NCI-H748 treated with DMSO at 0.1 percent for 48 hours (cell line): Measurements from ENCODE around the gene MC3R.
A peak's percentile ranks its signal among the peaks of the same experiment; 100 is the strongest.
"Not testable (repeated sequence)": the region's sequence is repeated elsewhere in the genome, so short reads cannot be mapped to it uniquely, and the experiment has no call there.

ENCODE experiments used
- DNase-seq: peaks from one replicate; lab custom pipeline; 2025; lab: John Stamatoyannopoulos, UW

MC3R gene

GRCh38 chr20:56247954-56248782, at the start of gene MC3R:
Gene MC3R (plus strand): TSS chr20:56248732. CDS start chr20:56248844, 112 bp downstream.
- peak; percentile 4 for DNase-seq

GRCh38 chr20:56200456-56200855, 48.1 kb upstream of the MC3R start:
- no peak for DNase-seq

GRCh38 chr20:56202493-56203077, 45.9 kb upstream of the MC3R start:
- no peak for DNase-seq

- no peak for DNase-seq
Measured at GRCh38 chr20:56204206-56204605, 44.3 kb upstream of the MC3R start.

- DNase-seq, result no peak
Measured at GRCh38 chr20:56205346-56205745, 43.2 kb upstream of the MC3R start.

- no peak for DNase-seq
Measured at GRCh38 chr20:56207656-56208055, 40.9 kb upstream of the MC3R start.

GRCh38 chr20:56208121-56208520, 40.4 kb upstream of the MC3R start:
- DNase-seq, result no peak

GRCh38 chr20:56211051-56211450, 37.5 kb upstream of the MC3R start:
- no peak for DNase-seq

- DNase-seq, result no peak
Measured at GRCh38 chr20:56212091-56212490, 36.4 kb upstream of the MC3R start.

GRCh38 chr20:56213321-56213720, 35.2 kb upstream of the MC3R start:
- DNase-seq, result no peak

- no peak for DNase-seq
Measured at GRCh38 chr20:56215115-56215514, 33.4 kb upstream of the MC3R start.

GRCh38 chr20:56217829-56218228, 30.7 kb upstream of the MC3R start:
- no peak for DNase-seq

- DNase-seq, result not testable (repeated sequence)
Measured at GRCh38 chr20:56221186-56221585, 27.3 kb upstream of the MC3R start.

GRCh38 chr20:56222201-56222600, 26.3 kb upstream of the MC3R start:
- DNase-seq, result no peak

GRCh38 chr20:56222945-56223344, 25.6 kb upstream of the MC3R start:
- no peak for DNase-seq

GRCh38 chr20:56223352-56223751, 25.2 kb upstream of the MC3R start:
- DNase-seq, result no peak

GRCh38 chr20:56228021-56228420, 20.5 kb upstream of the MC3R start:
- DNase-seq, result no peak

GRCh38 chr20:56229812-56230211, 18.7 kb upstream of the MC3R start:
- DNase-seq, result no peak

- no peak for DNase-seq
Measured at GRCh38 chr20:56234110-56234509, 14.4 kb upstream of the MC3R start.

GRCh38 chr20:56237335-56237734, 11.2 kb upstream of the MC3R start:
- DNase-seq, result no peak

GRCh38 chr20:56244259-56244658, 4.3 kb upstream of the MC3R start:
- DNase-seq, result no peak

- DNase-seq, result no peak
Measured at GRCh38 chr20:56245761-56246160, 2.8 kb upstream of the MC3R start.

GRCh38 chr20:56249244-56249955, 868 bp downstream of the MC3R start:
- peak; percentile 1 for DNase-seq
